Gastroesophageal sphincter (tissue), 3 donors: ENCODE data around the gene HS1BP3.

ENCODE experiments used
- POLR2AphosphoS5 ChIP-seq: sonication (generic); formaldehyde crosslinking; IDR thresholded peaks from one replicate; pipeline ENCODE4 v1.6.1; 2017; ENCODE audit warnings: antibody characterized with exemption
- TF ChIP-seq, protein P1 (sequence below), 4 experiments: fragments of 200-600 bp in 2 of 4; fragments of 450-650 bp in 2 of 4; sonication (generic) in 1 of 4; IDR thresholded peaks; one replicate each; pipeline ENCODE4 v1.5.1; 2017 to 2019; ENCODE audit warnings: antibody characterized with exemption in 4 of 4, mild to moderate bottlenecking in 2 of 4, moderate library complexity in 2 of 4

DNA sequence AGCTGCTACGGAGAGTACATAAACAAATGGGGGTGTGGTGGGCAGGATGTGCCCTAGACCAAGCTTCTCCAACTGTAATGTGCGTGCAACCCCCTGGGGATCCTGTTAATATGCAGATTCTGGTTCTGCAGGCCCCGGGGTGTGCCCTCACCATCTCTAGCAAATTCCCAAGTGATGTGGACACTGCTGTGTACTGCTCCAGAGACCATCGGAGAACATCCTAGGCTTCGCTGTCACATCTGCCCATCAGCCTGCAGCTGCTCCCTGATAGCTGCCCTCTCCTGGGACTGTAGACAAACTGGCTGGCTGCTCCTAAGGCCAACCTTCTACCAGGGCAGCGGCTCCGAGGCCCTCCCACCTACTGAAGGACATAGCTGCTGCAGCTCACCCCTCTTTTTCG lies 3.2 kb downstream of the HS1BP3 start:
- TF ChIP-seq, protein P1, sequence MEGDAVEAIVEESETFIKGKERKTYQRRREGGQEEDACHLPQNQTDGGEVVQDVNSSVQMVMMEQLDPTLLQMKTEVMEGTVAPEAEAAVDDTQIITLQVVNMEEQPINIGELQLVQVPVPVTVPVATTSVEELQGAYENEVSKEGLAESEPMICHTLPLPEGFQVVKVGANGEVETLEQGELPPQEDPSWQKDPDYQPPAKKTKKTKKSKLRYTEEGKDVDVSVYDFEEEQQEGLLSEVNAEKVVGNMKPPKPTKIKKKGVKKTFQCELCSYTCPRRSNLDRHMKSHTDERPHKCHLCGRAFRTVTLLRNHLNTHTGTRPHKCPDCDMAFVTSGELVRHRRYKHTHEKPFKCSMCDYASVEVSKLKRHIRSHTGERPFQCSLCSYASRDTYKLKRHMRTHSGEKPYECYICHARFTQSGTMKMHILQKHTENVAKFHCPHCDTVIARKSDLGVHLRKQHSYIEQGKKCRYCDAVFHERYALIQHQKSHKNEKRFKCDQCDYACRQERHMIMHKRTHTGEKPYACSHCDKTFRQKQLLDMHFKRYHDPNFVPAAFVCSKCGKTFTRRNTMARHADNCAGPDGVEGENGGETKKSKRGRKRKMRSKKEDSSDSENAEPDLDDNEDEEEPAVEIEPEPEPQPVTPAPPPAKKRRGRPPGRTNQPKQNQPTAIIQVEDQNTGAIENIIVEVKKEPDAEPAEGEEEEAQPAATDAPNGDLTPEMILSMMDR (IDR thresholded peaks at IDR 0.05), result no peak
- no peak for TF ChIP-seq POLR2AphosphoS5
